GM12891 (cell line): ENCODE results near the gene CCDC12.

Experiments used
- DNase-seq: peaks from one replicate; pipeline ENCODE4 v3.0.0; 2011; ENCODE audit warnings: low spot score; ENCODE audit not compliant: insufficient read length
- FAIRE-seq: peaks from 2 replicates; lab custom pipeline; 2011; peaks lifted over from hg19 to GRCh38; lab: Jason Lieb, UNC
- PAX5 ChIP-seq: IDR thresholded peaks from 2 replicates; pipeline ENCODE4 v1.6.1; 2011; ENCODE audit warnings: low read length, moderate library complexity, mild to moderate bottlenecking; ENCODE audit not compliant: insufficient read depth, severe bottlenecking
- POLR2A ChIP-seq: IDR thresholded peaks from 2 replicates; pipeline ENCODE4 v1.6.1; 2011; ENCODE audit warnings: low read depth, low read length, control low read depth
- POLR2AphosphoS5 ChIP-seq: IDR thresholded peaks from 2 replicates; pipeline ENCODE4 v1.6.1; 2011; ENCODE audit warnings: low read depth, low read length, control low read depth
- POU2F2 ChIP-seq: IDR thresholded peaks from 2 replicates; pipeline ENCODE4 v1.6.1; 2011; ENCODE audit warnings: low read depth, mild to moderate bottlenecking, control low read depth, low read length, moderate library complexity
- SPI1 ChIP-seq: IDR thresholded peaks from 2 replicates; pipeline ENCODE4 v1.6.1; 2011; ENCODE audit warnings: low read depth, low read length, control low read depth
- TAF1 ChIP-seq: IDR thresholded peaks from 2 replicates; pipeline ENCODE4 v1.6.1; 2011; ENCODE audit warnings: low read depth, low read length, control low read depth

CCDC12 gene

GRCh38 chr3:46988616-46989015 lies 12.1 kb upstream of the CCDC12 start:
- TF ChIP-seq TAF1, result no peak
- no peak for TF ChIP-seq POLR2A
- TF ChIP-seq POU2F2, result no peak
- TF ChIP-seq POLR2AphosphoS5, result no peak
- TF ChIP-seq SPI1, result no peak
- TF ChIP-seq PAX5, result no peak
- no peak for DNase-seq
- FAIRE-seq, result no peak

- TF ChIP-seq PAX5 (peak; percentile 74), SPI1 (peak; percentile 49), POLR2A (no peak; the same call in 1 of the 2 replicates)
- FAIRE-seq (peak; percentile 97), DNase-seq (peak; percentile 94)
Observed at GRCh38 chr3:46987743-46988401, 11.3 kb upstream of the CCDC12 start.

- FAIRE-seq, result no peak
- TF ChIP-seq SPI1 (no peak), TAF1 (no peak), POLR2AphosphoS5 (no peak), PAX5 (no peak), POU2F2 (no peak), POLR2A (no peak)
- no peak for DNase-seq
Observed at GRCh38 chr3:46987319-46987742, 10.8 kb upstream of the CCDC12 start.

GRCh38 chr3:46986782-46987310 lies 10.3 kb upstream of the CCDC12 start:
- TF ChIP-seq PAX5 (no peak), POU2F2 (no peak)
- DNase-seq, result no peak
- FAIRE-seq, result peak; percentile 40

- peak; percentile 16 for FAIRE-seq
- TF ChIP-seq POU2F2 (no peak), SPI1 (no peak), POLR2A (no peak), PAX5 (no peak), POLR2AphosphoS5 (no peak), TAF1 (no peak)
- DNase-seq, result no peak
Observed at GRCh38 chr3:46986055-46986730, 9.6 kb upstream of the CCDC12 start.

GRCh38 chr3:46985588-46985987 lies 9.0 kb upstream of the CCDC12 start:
- TF ChIP-seq TAF1, result no peak
- TF ChIP-seq POLR2AphosphoS5, result no peak
- no peak for TF ChIP-seq PAX5
- TF ChIP-seq POLR2A, result no peak
- no peak for TF ChIP-seq POU2F2
- TF ChIP-seq SPI1, result no peak
- FAIRE-seq (no peak), DNase-seq (no peak)

- FAIRE-seq (peak; percentile 48), DNase-seq (no peak)
- TF ChIP-seq POLR2AphosphoS5 (no peak), PAX5 (no peak), TAF1 (no peak), POU2F2 (no peak), POLR2A (no peak), SPI1 (no peak)
Observed at GRCh38 chr3:46984591-46985459, 8.3 kb upstream of the CCDC12 start.

GRCh38 chr3:46982546-46982945 lies 6.0 kb upstream of the CCDC12 start:
- no peak for FAIRE-seq
- no peak for DNase-seq
- TF ChIP-seq TAF1, result no peak
- TF ChIP-seq POU2F2, result no peak
- no peak for TF ChIP-seq POLR2A
- TF ChIP-seq POLR2AphosphoS5, result no peak
- TF ChIP-seq PAX5, result no peak
- TF ChIP-seq SPI1, result no peak
